Esophagus muscularis mucosa (tissue), 4 donors: ENCODE measurements around the gene FHL2. TPM values are rescaled to one million over a fixed set of nuclear protein-coding genes. Genes with fewer than 3 reads are reported as not detected.
"Not testable (repeated sequence)": the region's sequence is repeated elsewhere in the genome, so short reads cannot be mapped to it uniquely, and the experiment has no call there.

Source experiments
- DNase-seq: peaks from one replicate; pipeline ENCODE4 v3.0.0-alpha.2; 2017; ENCODE audit errors: extremely low spot score
- H3K27ac ChIP-seq, 4 donors: fragments of 200-600 bp; sonication (generic); replicated peaks in 1 of 4; 1 replicate in 3 of 4; 2 replicates in 1 of 4; pipeline ENCODE4 v1.5.1; 2016 to 2019; ENCODE audit warnings: mild to moderate bottlenecking in 1 of 4
- H3K27me3 ChIP-seq, 4 donors: fragments of 200-600 bp; sonication (generic); one replicate each; pipeline versions ENCODE4 v1.5.1 to v1.6.0; 2016 to 2019
- H3K36me3 ChIP-seq, 4 donors: fragments of 200-600 bp; sonication (generic); one replicate each; pipeline ENCODE4 v1.5.1; 2016 to 2019
- H3K4me1 ChIP-seq, 4 donors: fragments of 200-600 bp; sonication (generic); one replicate each; pipeline ENCODE4 v1.5.1; 2016 to 2019
- H3K4me3 ChIP-seq, 4 donors: fragments of 200-600 bp; sonication (generic); 1 replicate in 2 of 4; 2 replicates in 2 of 4; pipeline ENCODE4 v1.5.1; 2016 to 2019; ENCODE audit warnings: mild to moderate bottlenecking in 4 of 4, moderate library complexity in 1 of 4
- H3K9me3 ChIP-seq, 4 donors: fragments of 200-600 bp; sonication (generic); 1 replicate in 3 of 4; 2 replicates in 1 of 4; pipeline ENCODE4 v1.5.1; 2016 to 2019
- CTCF ChIP-seq, 3 experiments: fragments of 200-600 bp in 2 of 3; fragments of 450-650 bp in 1 of 3; sonication (generic) in 2 of 3; IDR thresholded peaks; one replicate each; pipeline ENCODE4 v1.5.1; 2017 to 2019; ENCODE audit warnings: antibody characterized with exemption in 3 of 3, mild to moderate bottlenecking in 2 of 3, moderate library complexity in 1 of 3
- EP300 ChIP-seq: sonication (generic); formaldehyde crosslinking; IDR thresholded peaks from one replicate; pipeline ENCODE4 v1.6.1; 2017; ENCODE audit warnings: antibody characterized with exemption
- POLR2A ChIP-seq: fragments of 450-650 bp; IDR thresholded peaks from one replicate; pipeline ENCODE4 v1.6.1; 2017; ENCODE audit warnings: antibody characterized with exemption, moderate library complexity, mild to moderate bottlenecking, low read depth
- POLR2AphosphoS5 ChIP-seq, 2 donors: sonication (generic); formaldehyde crosslinking; IDR thresholded peaks; one replicate each; pipeline ENCODE4 v1.6.1; 2017; ENCODE audit warnings: antibody characterized with exemption in 2 of 2
- WGBS: methylation state at CpG from one replicate; pipeline ENCODE4 v1.1.5; 2018; 5-methylcytosine and 5-hydroxymethylcytosine counted together
- intact Hi-C: fragments of 100-400 bp; cut with DNase I; formaldehyde crosslinking; loops from one replicate; pipeline ENCODE4 v1.15.1; 2023
- total RNA-seq, 4 donors: library from RNA; depleted of rRNA; stranded (reverse); fragments of >200 nt; gene quantifications; one replicate each; pipeline versions ENCODE4 v1.1.0 to v1.2.1, GENCODE V29; 2016

The FHL2 gene
- total RNA-seq, 4 donors from 2014 or later: 81.8 to 114 (median 87.9) TPM

- TF ChIP-seq EP300: no peak
- no peak for TF ChIP-seq CTCF (IDR thresholded peaks at IDR 0.05)
- no peak for TF ChIP-seq POLR2A
- TF ChIP-seq POLR2AphosphoS5 (IDR thresholded peaks at IDR 0.05): no peak
- DNase-seq: no peak
Measured at GRCh38 chr2:105329197-105329554, 69.7 kb downstream of the FHL2 start.

GRCh38 chr2:105328281-105329196 lies 70.3 kb downstream of the FHL2 start:
- WGBS: 24% methylated on average over 13 of the region's 16 CpGs
- DNase-seq: no peak
- TF ChIP-seq CTCF (IDR thresholded peaks at IDR 0.05) (no peak), EP300 (no peak), POLR2AphosphoS5 (IDR thresholded peaks at IDR 0.05) (peak in 1 of 2 donors; percentile 20), POLR2A (no peak)
- H3K27me3 ChIP-seq: no peaks in the 10 kb centered on the region
- peaks cover 0 to 6% (median 0%) of the 10 kb centered on the region in 4 donors for H3K36me3 ChIP-seq
- intact Hi-C loops: no loop called here
- H3K4me1 ChIP-seq: peaks cover 14 to 39% (median 29%) of the 10 kb centered on the region in 4 donors
- peak overlapping the region; percentile 80 to 94 (median 88) for H3K27ac ChIP-seq
- H3K4me3 ChIP-seq: peak overlapping the region; percentile 75 to 92 (median 78)
- H3K9me3 ChIP-seq: no peaks in the 10 kb centered on the region

More at GRCh38 chr2:105329197-105329554, 69.7 kb downstream of the FHL2 start:
- WGBS: under 1% methylated on average over 8 of the region's 17 CpGs
- no peaks in the 10 kb centered on the region for H3K27me3 ChIP-seq
- H3K4me3 ChIP-seq: peak overlapping the region; percentile 75 to 92 (median 78)
- H3K27ac ChIP-seq: peak overlapping the region; percentile 80 to 94 (median 88)
- peaks cover 14 to 38% (median 29%) of the 10 kb centered on the region in 4 donors for H3K4me1 ChIP-seq
- H3K36me3 ChIP-seq: peaks cover 0 to 8% (median 0%) of the 10 kb centered on the region in 4 donors
- intact Hi-C loops: no loop called here
- H3K9me3 ChIP-seq: no peaks in the 10 kb centered on the region

DNA sequence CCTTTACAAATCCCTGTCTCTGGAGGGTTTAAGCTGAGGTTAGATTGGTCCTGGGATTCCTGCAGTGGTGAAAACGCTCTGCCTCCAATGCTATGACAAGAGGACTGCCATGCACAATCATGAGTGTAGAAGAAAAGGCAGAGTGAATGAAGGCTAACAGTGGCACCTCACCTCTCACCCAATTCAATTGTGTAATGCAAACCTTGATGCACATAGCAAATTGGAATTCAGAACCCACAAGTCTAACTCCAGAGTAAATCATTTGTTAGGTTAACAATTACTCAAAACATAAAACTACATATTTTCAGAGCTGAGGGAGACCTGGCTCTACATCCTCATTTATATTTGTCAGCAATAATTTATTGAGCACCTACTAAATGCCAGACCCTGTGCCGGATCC lies 71.2 kb downstream of the FHL2 start:
- intact Hi-C loops: no loop called here
- DNase-seq: no peak
- Histone ChIP-seq H3K27ac (peak overlapping the region in 1 of 4 donors; percentile 94), H3K4me3 (peak overlapping the region in 1 of 4 donors; percentile 76), H3K36me3 (peaks cover 0 to 6% (median 0%) of the 10 kb centered on the region in 4 donors), H3K9me3 (no peaks in the 10 kb centered on the region), H3K27me3 (no peaks in the 10 kb centered on the region), H3K4me1 (peaks cover 17 to 47% (median 36%) of the 10 kb centered on the region in 4 donors)
- 74% methylated on average over 2 of the region's 2 CpGs for WGBS
- TF ChIP-seq CTCF (IDR thresholded peaks at IDR 0.05): no peak
- TF ChIP-seq POLR2AphosphoS5 (IDR thresholded peaks at IDR 0.05): no peak
- no peak for TF ChIP-seq EP300
- TF ChIP-seq POLR2A: no peak

DNA sequence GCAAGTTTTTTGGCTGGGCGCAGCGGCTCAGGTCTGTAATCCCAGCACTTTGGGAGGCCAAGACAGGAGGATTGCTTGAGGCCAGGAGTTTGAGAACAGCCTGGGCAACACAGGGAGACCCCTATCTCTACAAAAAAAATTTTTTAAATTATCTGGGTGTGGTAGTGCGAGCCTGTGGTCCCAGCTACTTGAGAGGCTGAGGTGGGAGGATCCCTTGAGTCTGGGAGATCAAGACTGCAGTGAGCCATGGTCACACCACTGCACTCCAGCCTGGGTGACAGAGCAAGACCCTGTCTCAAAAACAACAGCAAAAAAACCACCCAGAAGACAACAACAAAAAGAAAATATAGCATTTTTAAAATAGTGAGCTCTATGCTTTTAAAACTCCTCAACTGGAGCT lies 71.6 kb downstream of the FHL2 start:
- H3K27me3 ChIP-seq, H3K9me3 ChIP-seq, intact Hi-C loops, H3K36me3 ChIP-seq, DNase-seq, H3K4me3 ChIP-seq: not testable (repeated sequence)
- peak overlapping the region in 1 of 4 donors; percentile 94 for H3K27ac ChIP-seq
- WGBS: 86% methylated on average over 3 of the region's 3 CpGs
- H3K4me1 ChIP-seq: peaks cover 17 to 51% (median 40%) of the 10 kb centered on the region in 4 donors

DNA sequence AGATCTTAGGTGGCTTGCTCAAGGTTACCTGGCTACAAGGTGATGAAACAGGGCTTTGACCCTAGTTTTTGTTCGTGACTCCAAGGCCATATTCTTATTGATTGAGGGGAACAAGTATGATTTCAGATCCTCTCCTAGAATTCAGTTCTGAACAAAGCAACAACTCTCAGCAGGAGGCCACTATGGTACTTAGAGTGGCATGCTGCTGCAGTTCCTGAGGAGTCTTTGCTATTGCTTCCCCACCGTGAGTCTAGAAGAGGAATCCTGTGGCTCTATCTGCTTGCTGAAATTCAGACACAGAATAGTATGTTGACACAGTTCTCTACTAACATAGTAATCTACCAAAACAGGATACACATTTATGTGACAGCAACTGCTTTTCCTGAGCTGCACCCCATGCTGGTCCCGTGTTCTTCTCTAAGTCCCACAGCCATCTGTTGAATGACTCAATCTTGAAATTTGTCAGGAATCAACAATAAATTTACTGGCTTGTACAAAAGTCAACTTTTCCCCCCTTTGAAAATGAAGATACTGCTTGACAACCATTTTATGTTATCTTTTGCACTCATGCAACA lies 73.4 kb downstream of the FHL2 start:
- Histone ChIP-seq H3K27me3 (no peaks in the 10 kb centered on the region), H3K36me3 (peaks cover 0 to 6% (median 0%) of the 10 kb centered on the region in 4 donors), H3K4me1 (peaks cover 17 to 55% (median 44%) of the 10 kb centered on the region in 4 donors), H3K9me3 (no peaks in the 10 kb centered on the region), H3K4me3 (no peak overlapping the region), H3K27ac (no peak overlapping the region)
- TF ChIP-seq POLR2A (no peak), EP300 (no peak), POLR2AphosphoS5 (IDR thresholded peaks at IDR 0.05) (no peak), CTCF (IDR thresholded peaks at IDR 0.05) (no peak)
- DNase-seq: no peak
- WGBS: 68% methylated on average over 3 of the region's 3 CpGs
- intact Hi-C loops: no loop called here
